ENCODE measurements around the gene RWDD3. TPM values are rescaled to one million over a fixed set of nuclear protein-coding genes. Genes with fewer than 3 reads are reported as not detected.

The RWDD3 gene
- total and polyA plus RNA-seq, 2 of the 13 experiments (the other 11 are each of a cell fraction or from before 2014, with no cell fraction given), result 18.3 to 21.2 TPM

DNA sequence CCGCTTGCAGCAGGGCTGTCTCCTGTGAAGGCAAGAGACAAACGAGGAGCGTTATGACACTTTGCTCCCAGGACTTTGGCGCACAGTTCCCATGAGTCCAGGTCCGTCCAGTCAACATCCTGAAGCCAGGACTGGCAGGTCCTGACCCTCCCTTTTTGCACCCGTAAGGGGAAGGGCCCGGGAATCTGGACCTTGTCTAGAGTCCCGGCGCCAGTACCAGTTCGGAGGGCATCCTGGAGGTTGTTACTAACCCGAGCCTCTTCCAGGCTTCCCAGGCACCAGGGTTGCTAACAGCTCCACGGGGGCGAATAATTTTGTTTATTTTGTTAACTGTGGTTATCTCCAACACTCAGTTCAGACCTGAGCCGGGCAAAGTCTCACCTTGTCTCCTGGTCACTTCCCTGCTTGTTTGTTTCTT lies 682 bp upstream of the RWDD3 start (continued):
- TF ChIP-seq, protein P1, sequence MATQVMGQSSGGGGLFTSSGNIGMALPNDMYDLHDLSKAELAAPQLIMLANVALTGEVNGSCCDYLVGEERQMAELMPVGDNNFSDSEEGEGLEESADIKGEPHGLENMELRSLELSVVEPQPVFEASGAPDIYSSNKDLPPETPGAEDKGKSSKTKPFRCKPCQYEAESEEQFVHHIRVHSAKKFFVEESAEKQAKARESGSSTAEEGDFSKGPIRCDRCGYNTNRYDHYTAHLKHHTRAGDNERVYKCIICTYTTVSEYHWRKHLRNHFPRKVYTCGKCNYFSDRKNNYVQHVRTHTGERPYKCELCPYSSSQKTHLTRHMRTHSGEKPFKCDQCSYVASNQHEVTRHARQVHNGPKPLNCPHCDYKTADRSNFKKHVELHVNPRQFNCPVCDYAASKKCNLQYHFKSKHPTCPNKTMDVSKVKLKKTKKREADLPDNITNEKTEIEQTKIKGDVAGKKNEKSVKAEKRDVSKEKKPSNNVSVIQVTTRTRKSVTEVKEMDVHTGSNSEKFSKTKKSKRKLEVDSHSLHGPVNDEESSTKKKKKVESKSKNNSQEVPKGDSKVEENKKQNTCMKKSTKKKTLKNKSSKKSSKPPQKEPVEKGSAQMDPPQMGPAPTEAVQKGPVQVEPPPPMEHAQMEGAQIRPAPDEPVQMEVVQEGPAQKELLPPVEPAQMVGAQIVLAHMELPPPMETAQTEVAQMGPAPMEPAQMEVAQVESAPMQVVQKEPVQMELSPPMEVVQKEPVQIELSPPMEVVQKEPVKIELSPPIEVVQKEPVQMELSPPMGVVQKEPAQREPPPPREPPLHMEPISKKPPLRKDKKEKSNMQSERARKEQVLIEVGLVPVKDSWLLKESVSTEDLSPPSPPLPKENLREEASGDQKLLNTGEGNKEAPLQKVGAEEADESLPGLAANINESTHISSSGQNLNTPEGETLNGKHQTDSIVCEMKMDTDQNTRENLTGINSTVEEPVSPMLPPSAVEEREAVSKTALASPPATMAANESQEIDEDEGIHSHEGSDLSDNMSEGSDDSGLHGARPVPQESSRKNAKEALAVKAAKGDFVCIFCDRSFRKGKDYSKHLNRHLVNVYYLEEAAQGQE (IDR thresholded peaks at IDR 0.05; ENCODE audit: borderline replicate concordance in 1 of 2, low read depth in 1 of 2, low read length in 2 of 2), result no peak
- TF ChIP-seq FOXP4 (CRISPR knock-in tag; IDR thresholded peaks at IDR 0.05) (peak; percentile 25; the same call in 1 of the 2 replicates), POLR2AphosphoS5 (IDR thresholded peaks at IDR 0.05; ENCODE audit: low read depth, low read length) (peak; percentile 40; the same call in 1 of the 2 replicates), MAX (IDR thresholded peaks at IDR 0.05) (no peak; the same call in 1 of the 2 replicates), FOXO1 (CRISPR knock-in tag; IDR thresholded peaks at IDR 0.05) (peak; percentile 54), GATAD2A (CRISPR knock-in tag; IDR thresholded peaks at IDR 0.05) (0 out of 2 replicates have a peak, but pooled peaks have one; percentile 21), PHF21A (CRISPR knock-in tag; IDR thresholded peaks at IDR 0.05) (peak; percentile 61), RFXAP (CRISPR knock-in tag; IDR thresholded peaks at IDR 0.05; ENCODE audit: borderline replicate concordance) (no peak), SNAPC4 (CRISPR knock-in tag; IDR thresholded peaks at IDR 0.05) (0 out of 2 replicates have a peak, but pooled peaks have one; percentile 13), HOXA3 (CRISPR knock-in tag; IDR thresholded peaks at IDR 0.05) (peak; percentile 27; the same call in 1 of the 2 replicates), TBX3 (IDR thresholded peaks at IDR 0.05; ENCODE audit: borderline replicate concordance) (peak; percentile 15; the same call in 1 of the 2 replicates), REPIN1 (CRISPR knock-in tag; IDR thresholded peaks at IDR 0.05; ENCODE audit: borderline replicate concordance, low read depth) (no peak), SALL1 (CRISPR knock-in tag; IDR thresholded peaks at IDR 0.05) (peak; percentile 71), RXRB (CRISPR knock-in tag; IDR thresholded peaks at IDR 0.05; ENCODE audit: borderline replicate concordance) (peak; percentile 17; the same call in 1 of the 2 replicates)
- TF ChIP-seq, protein P2, sequence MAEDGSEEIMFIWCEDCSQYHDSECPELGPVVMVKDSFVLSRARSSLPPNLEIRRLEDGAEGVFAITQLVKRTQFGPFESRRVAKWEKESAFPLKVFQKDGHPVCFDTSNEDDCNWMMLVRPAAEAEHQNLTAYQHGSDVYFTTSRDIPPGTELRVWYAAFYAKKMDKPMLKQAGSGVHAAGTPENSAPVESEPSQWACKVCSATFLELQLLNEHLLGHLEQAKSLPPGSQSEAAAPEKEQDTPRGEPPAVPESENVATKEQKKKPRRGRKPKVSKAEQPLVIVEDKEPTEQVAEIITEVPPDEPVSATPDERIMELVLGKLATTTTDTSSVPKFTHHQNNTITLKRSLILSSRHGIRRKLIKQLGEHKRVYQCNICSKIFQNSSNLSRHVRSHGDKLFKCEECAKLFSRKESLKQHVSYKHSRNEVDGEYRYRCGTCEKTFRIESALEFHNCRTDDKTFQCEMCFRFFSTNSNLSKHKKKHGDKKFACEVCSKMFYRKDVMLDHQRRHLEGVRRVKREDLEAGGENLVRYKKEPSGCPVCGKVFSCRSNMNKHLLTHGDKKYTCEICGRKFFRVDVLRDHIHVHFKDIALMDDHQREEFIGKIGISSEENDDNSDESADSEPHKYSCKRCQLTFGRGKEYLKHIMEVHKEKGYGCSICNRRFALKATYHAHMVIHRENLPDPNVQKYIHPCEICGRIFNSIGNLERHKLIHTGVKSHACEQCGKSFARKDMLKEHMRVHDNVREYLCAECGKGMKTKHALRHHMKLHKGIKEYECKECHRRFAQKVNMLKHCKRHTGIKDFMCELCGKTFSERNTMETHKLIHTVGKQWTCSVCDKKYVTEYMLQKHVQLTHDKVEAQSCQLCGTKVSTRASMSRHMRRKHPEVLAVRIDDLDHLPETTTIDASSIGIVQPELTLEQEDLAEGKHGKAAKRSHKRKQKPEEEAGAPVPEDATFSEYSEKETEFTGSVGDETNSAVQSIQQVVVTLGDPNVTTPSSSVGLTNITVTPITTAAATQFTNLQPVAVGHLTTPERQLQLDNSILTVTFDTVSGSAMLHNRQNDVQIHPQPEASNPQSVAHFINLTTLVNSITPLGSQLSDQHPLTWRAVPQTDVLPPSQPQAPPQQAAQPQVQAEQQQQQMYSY (CRISPR knock-in tag; IDR thresholded peaks at IDR 0.05), result peak; percentile 33; the same call in 1 of the 2 replicates

Data from HepG2 (cell line).